ENCODE results near the gene TUBGCP4. TPM values are rescaled to one million over a fixed set of nuclear protein-coding genes. Genes with fewer than 3 reads are reported as not detected.

TUBGCP4 gene
- total RNA-seq, 1 experiment from 2014 or later: 37.6 TPM

GRCh38 chr15:43412096-43412495 is 41.2 kb downstream of the TUBGCP4 start:
- DNase-seq (ENCODE audit: low spot score): no peak
- no TSS peak for BruUV-seq (replicated peaks)
- intact Hi-C loops (cut with micrococcal nuclease; ENCODE audit: unreplicated experiment): no loop called here
- ChIA-PET POLR2A (ENCODE audit: low non-redundant PET) (no interaction called here), CTCF (no interaction called here)
- TF ChIP-seq, protein P1, sequence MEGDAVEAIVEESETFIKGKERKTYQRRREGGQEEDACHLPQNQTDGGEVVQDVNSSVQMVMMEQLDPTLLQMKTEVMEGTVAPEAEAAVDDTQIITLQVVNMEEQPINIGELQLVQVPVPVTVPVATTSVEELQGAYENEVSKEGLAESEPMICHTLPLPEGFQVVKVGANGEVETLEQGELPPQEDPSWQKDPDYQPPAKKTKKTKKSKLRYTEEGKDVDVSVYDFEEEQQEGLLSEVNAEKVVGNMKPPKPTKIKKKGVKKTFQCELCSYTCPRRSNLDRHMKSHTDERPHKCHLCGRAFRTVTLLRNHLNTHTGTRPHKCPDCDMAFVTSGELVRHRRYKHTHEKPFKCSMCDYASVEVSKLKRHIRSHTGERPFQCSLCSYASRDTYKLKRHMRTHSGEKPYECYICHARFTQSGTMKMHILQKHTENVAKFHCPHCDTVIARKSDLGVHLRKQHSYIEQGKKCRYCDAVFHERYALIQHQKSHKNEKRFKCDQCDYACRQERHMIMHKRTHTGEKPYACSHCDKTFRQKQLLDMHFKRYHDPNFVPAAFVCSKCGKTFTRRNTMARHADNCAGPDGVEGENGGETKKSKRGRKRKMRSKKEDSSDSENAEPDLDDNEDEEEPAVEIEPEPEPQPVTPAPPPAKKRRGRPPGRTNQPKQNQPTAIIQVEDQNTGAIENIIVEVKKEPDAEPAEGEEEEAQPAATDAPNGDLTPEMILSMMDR (conservative IDR thresholded peaks at IDR 0.05; ENCODE audit: low read depth, low read length): no peak
- no peak for TF ChIP-seq EZH2 (IDR thresholded peaks at IDR 0.05; ENCODE audit: borderline replicate concordance, low read depth, low read length, poor library complexity, severe bottlenecking)
- H3K4me1 ChIP-seq (ENCODE audit: insufficient read depth, low read length, poor library complexity, severe bottlenecking): no peaks in the 10 kb centered on the region
- peaks cover 77% of the 10 kb centered on the region for H3K36me3 ChIP-seq (ENCODE audit: insufficient read depth, low read length, poor library complexity, severe bottlenecking)
- H3K27ac ChIP-seq (ENCODE audit: low read depth, low read length, poor library complexity, severe bottlenecking): no peak overlapping the region
- no peaks in the 10 kb centered on the region for H3K9me3 ChIP-seq (ENCODE audit: low read depth, low read length, poor library complexity, severe bottlenecking)
- no peaks in the 10 kb centered on the region for H3K27me3 ChIP-seq (replicated peaks; ENCODE audit: insufficient read depth, low read depth, low read length, poor library complexity)
- no peak overlapping the region for H3K4me3 ChIP-seq (ENCODE audit: low read depth, low read length, poor library complexity, severe bottlenecking)

- Histone ChIP-seq H3K36me3 (ENCODE audit: insufficient read depth, low read length, poor library complexity, severe bottlenecking) (peaks cover 56% of the 10 kb centered on the region), H3K9me3 (ENCODE audit: low read depth, low read length, poor library complexity, severe bottlenecking) (no peaks in the 10 kb centered on the region), H3K4me3 (ENCODE audit: low read depth, low read length, poor library complexity, severe bottlenecking) (no peak overlapping the region), H3K4me1 (ENCODE audit: insufficient read depth, low read length, poor library complexity, severe bottlenecking) (no peaks in the 10 kb centered on the region), H3K27ac (ENCODE audit: low read depth, low read length, poor library complexity, severe bottlenecking) (no peak overlapping the region), H3K27me3 (replicated peaks; ENCODE audit: insufficient read depth, low read depth, low read length, poor library complexity) (no peaks in the 10 kb centered on the region)
- ChIA-PET CTCF (no interaction called here), POLR2A (ENCODE audit: low non-redundant PET) (no interaction called here)
- DNase-seq (ENCODE audit: low spot score): no peak
- TF ChIP-seq, protein P1 (conservative IDR thresholded peaks at IDR 0.05; ENCODE audit: low read depth, low read length): no peak
- TF ChIP-seq EZH2 (IDR thresholded peaks at IDR 0.05; ENCODE audit: borderline replicate concordance, low read depth, low read length, poor library complexity, severe bottlenecking): no peak
- no TSS peak for BruUV-seq (replicated peaks)
- intact Hi-C loops (cut with micrococcal nuclease; ENCODE audit: unreplicated experiment): no loop called here
Observed at GRCh38 chr15:43414196-43414595, 43.3 kb downstream of the TUBGCP4 start.

GRCh38 chr15:43420435-43420834 is 49.5 kb downstream of the TUBGCP4 start:
- no peak for DNase-seq (ENCODE audit: low spot score)
- no TSS peak for BruUV-seq (replicated peaks)
- Histone ChIP-seq H3K4me1 (ENCODE audit: insufficient read depth, low read length, poor library complexity, severe bottlenecking) (no peaks in the 10 kb centered on the region), H3K27ac (ENCODE audit: low read depth, low read length, poor library complexity, severe bottlenecking) (no peak overlapping the region), H3K4me3 (ENCODE audit: low read depth, low read length, poor library complexity, severe bottlenecking) (no peak overlapping the region), H3K36me3 (ENCODE audit: insufficient read depth, low read length, poor library complexity, severe bottlenecking) (peaks cover 51% of the 10 kb centered on the region), H3K27me3 (replicated peaks; ENCODE audit: insufficient read depth, low read depth, low read length, poor library complexity) (no peaks in the 10 kb centered on the region), H3K9me3 (ENCODE audit: low read depth, low read length, poor library complexity, severe bottlenecking) (no peaks in the 10 kb centered on the region)
- ChIA-PET CTCF (no interaction called here), POLR2A (ENCODE audit: low non-redundant PET) (no interaction called here)
- intact Hi-C loops (cut with micrococcal nuclease; ENCODE audit: unreplicated experiment): no loop called here
- TF ChIP-seq, protein P1 (conservative IDR thresholded peaks at IDR 0.05; ENCODE audit: low read depth, low read length): no peak
- no peak for TF ChIP-seq EZH2 (IDR thresholded peaks at IDR 0.05; ENCODE audit: borderline replicate concordance, low read depth, low read length, poor library complexity, severe bottlenecking)

Data from A673 (cell line).